Subcutaneous abdominal adipose tissue (tissue), 5 donors: Measurements from ENCODE around the gene MACO1.

Experiments used
- H3K27ac ChIP-seq: one replicate; pipeline ENCODE4 v1.7.0; 2013; ENCODE audit warnings: low read depth, mild to moderate bottlenecking, inconsistent platforms, low read length, moderate library complexity
- H3K27me3 ChIP-seq, 5 donors: one replicate each; pipeline ENCODE4 v1.7.0; 2013; ENCODE audit warnings: low read length in 5 of 5, inconsistent platforms in 1 of 5; ENCODE audit not compliant: control insufficient read depth in 5 of 5, insufficient read depth in 4 of 5
- H3K36me3 ChIP-seq, 5 donors: one replicate each; pipeline ENCODE4 v1.7.0; 2013; ENCODE audit warnings: low read length in 5 of 5; ENCODE audit not compliant: control insufficient read depth in 5 of 5, insufficient read depth in 5 of 5
- H3K4me1 ChIP-seq, 5 donors: one replicate each; pipeline ENCODE4 v1.7.0; 2013; ENCODE audit warnings: low read length in 5 of 5, mild to moderate bottlenecking in 3 of 5, moderate library complexity in 1 of 5; ENCODE audit not compliant: control insufficient read depth in 5 of 5, insufficient read depth in 5 of 5
- H3K4me3 ChIP-seq, 5 donors: one replicate each; pipeline ENCODE4 v1.7.0; 2013; ENCODE audit warnings: low read length in 5 of 5, low read depth in 1 of 5
- H3K9ac ChIP-seq, 5 donors: one replicate each; pipeline ENCODE4 v1.7.0; 2013; ENCODE audit warnings: low read length in 5 of 5, mild to moderate bottlenecking in 4 of 5, moderate library complexity in 3 of 5
- H3K9me3 ChIP-seq, 5 donors: one replicate each; pipeline ENCODE4 v1.7.0; 2013; ENCODE audit warnings: low read length in 5 of 5; ENCODE audit not compliant: control insufficient read depth in 5 of 5
- donor health status: healthy.
- donor health status: healthy.
- donor health status: healthy.
- donor health status: healthy.
- donor health status: healthy.

Gene MACO1

GRCh38 chr1:25473653-25474225, 43.0 kb downstream of the MACO1 start:
- no peaks in the 10 kb centered on the region for H3K9me3 ChIP-seq
- H3K9ac ChIP-seq: no peak overlapping the region
- H3K4me3 ChIP-seq: no peak overlapping the region
- H3K27me3 ChIP-seq: no peaks in the 10 kb centered on the region
- peaks cover 0 to 6% (median 0%) of the 10 kb centered on the region in 5 donors for H3K36me3 ChIP-seq
- H3K4me1 ChIP-seq: peaks cover 0 to 9% (median 4%) of the 10 kb centered on the region in 5 donors
- no peak overlapping the region for H3K27ac ChIP-seq

- Histone ChIP-seq H3K9ac (no peak overlapping the region), H3K9me3 (no peaks in the 10 kb centered on the region), H3K27ac (no peak overlapping the region), H3K4me3 (no peak overlapping the region), H3K4me1 (peaks cover 0 to 9% (median 4%) of the 10 kb centered on the region in 5 donors), H3K27me3 (no peaks in the 10 kb centered on the region), H3K36me3 (peaks cover 0 to 6% (median 0%) of the 10 kb centered on the region in 5 donors)
Observed at GRCh38 chr1:25474439-25475047, 43.8 kb downstream of the MACO1 start.

GRCh38 chr1:25476186-25477097, 45.7 kb downstream of the MACO1 start:
- no peaks in the 10 kb centered on the region for H3K9me3 ChIP-seq
- no peak overlapping the region for H3K4me3 ChIP-seq
- no peaks in the 10 kb centered on the region for H3K27me3 ChIP-seq
- no peak overlapping the region for H3K27ac ChIP-seq
- H3K9ac ChIP-seq: no peak overlapping the region
- H3K36me3 ChIP-seq: peaks cover 0 to 6% (median 0%) of the 10 kb centered on the region in 5 donors
- peaks cover 2 to 10% (median 6%) of the 10 kb centered on the region in 5 donors for H3K4me1 ChIP-seq

GRCh38 chr1:25477448-25478034, 46.8 kb downstream of the MACO1 start:
- Histone ChIP-seq H3K9me3 (no peaks in the 10 kb centered on the region), H3K27me3 (no peaks in the 10 kb centered on the region), H3K9ac (no peak overlapping the region), H3K27ac (no peak overlapping the region), H3K4me1 (peaks cover 0 to 10% (median 9%) of the 10 kb centered on the region in 5 donors), H3K4me3 (no peak overlapping the region), H3K36me3 (peaks cover 0 to 6% (median 0%) of the 10 kb centered on the region in 5 donors)

- H3K4me3 ChIP-seq: no peak overlapping the region
- peaks cover 0 to 10% (median 9%) of the 10 kb centered on the region in 5 donors for H3K4me1 ChIP-seq
- H3K36me3 ChIP-seq: peaks cover 0 to 10% (median 2%) of the 10 kb centered on the region in 5 donors
- H3K27me3 ChIP-seq: no peaks in the 10 kb centered on the region
- no peak overlapping the region for H3K27ac ChIP-seq
- no peaks in the 10 kb centered on the region for H3K9me3 ChIP-seq
- no peak overlapping the region for H3K9ac ChIP-seq
Observed at GRCh38 chr1:25478633-25479032, 47.9 kb downstream of the MACO1 start.

- H3K9ac ChIP-seq: peak overlapping the region in 1 of 5 donors; percentile 22
Observed at GRCh38 chr1:25481625-25482024, 50.9 kb downstream of the MACO1 start.

GRCh38 chr1:25482211-25482610, 51.5 kb downstream of the MACO1 start:
- Histone ChIP-seq H3K27ac (no peak overlapping the region), H3K36me3 (peaks cover 11 to 37% (median 26%) of the 10 kb centered on the region in 5 donors), H3K9ac (no peak overlapping the region), H3K27me3 (no peaks in the 10 kb centered on the region), H3K9me3 (no peaks in the 10 kb centered on the region), H3K4me3 (no peak overlapping the region), H3K4me1 (peaks cover 0 to 10% (median 6%) of the 10 kb centered on the region in 5 donors)

More at GRCh38 chr1:25481625-25482024, 50.9 kb downstream of the MACO1 start:
- Histone ChIP-seq H3K4me1 (peaks cover 0 to 10% (median 6%) of the 10 kb centered on the region in 5 donors), H3K9me3 (no peaks in the 10 kb centered on the region), H3K27ac (no peak overlapping the region), H3K27me3 (no peaks in the 10 kb centered on the region), H3K36me3 (peaks cover 11 to 33% (median 22%) of the 10 kb centered on the region in 5 donors), H3K4me3 (no peak overlapping the region)

- Histone ChIP-seq H3K9ac (no peak overlapping the region), H3K36me3 (peaks cover 12 to 41% (median 28%) of the 10 kb centered on the region in 5 donors), H3K4me3 (no peak overlapping the region), H3K27ac (no peak overlapping the region), H3K4me1 (peaks cover 0 to 10% (median 6%) of the 10 kb centered on the region in 5 donors), H3K27me3 (no peaks in the 10 kb centered on the region), H3K9me3 (no peaks in the 10 kb centered on the region)
Observed at GRCh38 chr1:25484096-25484495, 53.4 kb downstream of the MACO1 start.

- H3K4me3 ChIP-seq: no peak overlapping the region
- peaks cover 17 to 45% (median 32%) of the 10 kb centered on the region in 5 donors for H3K36me3 ChIP-seq
- no peak overlapping the region for H3K27ac ChIP-seq
- H3K27me3 ChIP-seq: no peaks in the 10 kb centered on the region
- H3K9me3 ChIP-seq: no peaks in the 10 kb centered on the region
- H3K4me1 ChIP-seq: peaks cover 0 to 10% (median 6%) of the 10 kb centered on the region in 5 donors
- no peak overlapping the region for H3K9ac ChIP-seq
Observed at GRCh38 chr1:25484533-25484932, 53.8 kb downstream of the MACO1 start.
